Calu3 (cell line): ENCODE results near the gene SH3BP4. TPM values are rescaled to one million over a fixed set of nuclear protein-coding genes. Genes with fewer than 3 reads are reported as not detected.

Source experiments
- BruUV-seq: library from RNA; stranded (reverse); fragments of 400-500 nt; replicated peaks from 2 replicates; lab custom pipeline; 2021; lab: Mats Ljungman, UMichigan
- CTCF ChIA-PET: fragments of 300-600 bp; sonication (Branson Sonifier 250); formaldehyde crosslinking; loops from one replicate; lab custom pipeline; 2022; ENCODE audit warnings: antibody characterized with exemption; lab: Charles Lee
- DNase-seq: peaks from one replicate; pipeline ENCODE4 v3.0.0; 2022
- H3K27ac Mint-ChIP-seq: one replicate; pipeline ENCODE4 v1.8.0; 2022; ENCODE audit warnings: mixed read lengths; ENCODE audit not compliant: unreplicated experiment
- H3K27me3 Mint-ChIP-seq: one replicate; pipeline ENCODE4 v1.8.0; 2022; ENCODE audit warnings: mixed read lengths; ENCODE audit not compliant: unreplicated experiment
- H3K36me3 Mint-ChIP-seq: one replicate; pipeline ENCODE4 v1.8.0; 2022; ENCODE audit warnings: mild to moderate bottlenecking, moderate library complexity, mixed read lengths; ENCODE audit not compliant: insufficient read depth, unreplicated experiment
- H3K4me1 Mint-ChIP-seq: one replicate; pipeline ENCODE4 v1.8.0; 2022; ENCODE audit warnings: mild to moderate bottlenecking, low read depth, mixed read lengths; ENCODE audit not compliant: unreplicated experiment
- H3K4me3 Mint-ChIP-seq: one replicate; pipeline ENCODE4 v1.8.0; 2022; ENCODE audit warnings: mild to moderate bottlenecking, low read depth, moderate library complexity, mixed read lengths; ENCODE audit not compliant: unreplicated experiment
- H3K9me3 Mint-ChIP-seq: one replicate; pipeline ENCODE4 v1.8.0; 2022; ENCODE audit warnings: low read depth, mixed read lengths; ENCODE audit not compliant: unreplicated experiment
- CTCF ChIP-seq: fragments of 200-600 bp; IDR thresholded peaks from one replicate; pipeline ENCODE4 v1.8.0; 2022; ENCODE audit warnings: antibody characterized with exemption; ENCODE audit not compliant: unreplicated experiment
- intact Hi-C: fragments of 100-400 bp; cut with micrococcal nuclease; formaldehyde crosslinking; loops from one replicate; pipeline ENCODE4 v1.10.0; 2022; ENCODE audit not compliant: unreplicated experiment
- total RNA-seq: library from RNA; stranded (reverse); gene quantifications from 2 replicates; pipeline ENCODE4 v1.2.3, GENCODE V29; 2022

Gene SH3BP4
- total RNA-seq, 1 experiment from 2014 or later, result 36.9 TPM

- no peak for TF ChIP-seq CTCF
- Mint-ChIP-seq H3K4me3 (no peak overlapping the region), H3K27me3 (peaks cover 22% of the 10 kb centered on the region), H3K36me3 (no peaks in the 10 kb centered on the region), H3K27ac (no peak overlapping the region), H3K4me1 (no peaks in the 10 kb centered on the region), H3K9me3 (peaks cover 8% of the 10 kb centered on the region)
- intact Hi-C loops, result no loop called here
- DNase-seq, result no peak
- CTCF ChIA-PET, result no interaction called here
- no TSS peak for BruUV-seq
Measured at GRCh38 chr2:234929002-234929401, 22.8 kb upstream of the SH3BP4 start.

GRCh38 chr2:234930397-234930796 is 21.4 kb upstream of the SH3BP4 start:
- no peak overlapping the region for H3K4me3 Mint-ChIP-seq
- BruUV-seq, result no TSS peak
- CTCF ChIA-PET, result interaction anchor here (0.5 kb wide), 1 partner anchor 210 kb away, joined by 3 read pairs; no protein-coding TSS in a partner anchor
- H3K36me3 Mint-ChIP-seq, result no peaks in the 10 kb centered on the region
- H3K27me3 Mint-ChIP-seq, result peaks cover 8% of the 10 kb centered on the region
- H3K9me3 Mint-ChIP-seq, result peaks cover under 1% of the 10 kb centered on the region
- H3K27ac Mint-ChIP-seq, result no peak overlapping the region
- no peak for DNase-seq
- intact Hi-C loops, result no loop called here
- H3K4me1 Mint-ChIP-seq, result no peaks in the 10 kb centered on the region
- TF ChIP-seq CTCF, result no peak

GRCh38 chr2:234931371-234931770 is 20.4 kb upstream of the SH3BP4 start:
- H3K4me3 Mint-ChIP-seq, result no peak overlapping the region
- TF ChIP-seq CTCF, result no peak
- H3K4me1 Mint-ChIP-seq, result no peaks in the 10 kb centered on the region
- no peaks in the 10 kb centered on the region for H3K36me3 Mint-ChIP-seq
- no peaks in the 10 kb centered on the region for H3K9me3 Mint-ChIP-seq
- CTCF ChIA-PET, result no interaction called here
- no peak overlapping the region for H3K27ac Mint-ChIP-seq
- peaks cover 17% of the 10 kb centered on the region for H3K27me3 Mint-ChIP-seq
- no peak for DNase-seq
- intact Hi-C loops, result no loop called here
- BruUV-seq, result no TSS peak

GRCh38 chr2:234932591-234933168 is 19.1 kb upstream of the SH3BP4 start:
- intact Hi-C loops, result no loop called here
- H3K9me3 Mint-ChIP-seq, result no peaks in the 10 kb centered on the region
- H3K4me3 Mint-ChIP-seq, result no peak overlapping the region
- DNase-seq, result no peak
- no peak for TF ChIP-seq CTCF
- H3K27me3 Mint-ChIP-seq, result peaks cover 30% of the 10 kb centered on the region
- no peak overlapping the region for H3K27ac Mint-ChIP-seq
- no peaks in the 10 kb centered on the region for H3K4me1 Mint-ChIP-seq
- no peaks in the 10 kb centered on the region for H3K36me3 Mint-ChIP-seq
- CTCF ChIA-PET, result no interaction called here
- no TSS peak for BruUV-seq
